GM10248 (cell line): ENCODE measurements around the gene OPN4.

Experiments
- CTCF ChIA-PET: fragments of 300-600 bp; sonication (Branson Sonifier 250); formaldehyde crosslinking; extraction: SDS; loops from one replicate; lab custom pipeline; 2021; ENCODE audit warnings: antibody characterized with exemption; lab: Yijun Ruan, JAX
- POLR2A ChIA-PET: fragments of 350-650 bp; sonication (Branson Sonifier 250); formaldehyde crosslinking; extraction: SDS; loops from one replicate; lab custom pipeline; 2020; ENCODE audit warnings: antibody characterized with exemption; lab: Yijun Ruan, JAX
- DNase-seq: peaks from one replicate; pipeline ENCODE4 v3.0.0; 2012; ENCODE audit errors: extremely low spot score
- CTCF ChIP-seq: IDR thresholded peaks from 2 replicates; pipeline ENCODE4 v1.5.1; 2012; ENCODE audit warnings: mild to moderate bottlenecking, low read depth; ENCODE audit errors: extremely low read depth, missing control alignments, control extremely low read depth

Gene OPN4

GRCh38 chr10:86646933-86647332 is 7.4 kb upstream of the OPN4 start:
- ChIA-PET CTCF (no interaction called here), POLR2A (no interaction called here)
- TF ChIP-seq CTCF = no peak
- no peak for DNase-seq

DNA sequence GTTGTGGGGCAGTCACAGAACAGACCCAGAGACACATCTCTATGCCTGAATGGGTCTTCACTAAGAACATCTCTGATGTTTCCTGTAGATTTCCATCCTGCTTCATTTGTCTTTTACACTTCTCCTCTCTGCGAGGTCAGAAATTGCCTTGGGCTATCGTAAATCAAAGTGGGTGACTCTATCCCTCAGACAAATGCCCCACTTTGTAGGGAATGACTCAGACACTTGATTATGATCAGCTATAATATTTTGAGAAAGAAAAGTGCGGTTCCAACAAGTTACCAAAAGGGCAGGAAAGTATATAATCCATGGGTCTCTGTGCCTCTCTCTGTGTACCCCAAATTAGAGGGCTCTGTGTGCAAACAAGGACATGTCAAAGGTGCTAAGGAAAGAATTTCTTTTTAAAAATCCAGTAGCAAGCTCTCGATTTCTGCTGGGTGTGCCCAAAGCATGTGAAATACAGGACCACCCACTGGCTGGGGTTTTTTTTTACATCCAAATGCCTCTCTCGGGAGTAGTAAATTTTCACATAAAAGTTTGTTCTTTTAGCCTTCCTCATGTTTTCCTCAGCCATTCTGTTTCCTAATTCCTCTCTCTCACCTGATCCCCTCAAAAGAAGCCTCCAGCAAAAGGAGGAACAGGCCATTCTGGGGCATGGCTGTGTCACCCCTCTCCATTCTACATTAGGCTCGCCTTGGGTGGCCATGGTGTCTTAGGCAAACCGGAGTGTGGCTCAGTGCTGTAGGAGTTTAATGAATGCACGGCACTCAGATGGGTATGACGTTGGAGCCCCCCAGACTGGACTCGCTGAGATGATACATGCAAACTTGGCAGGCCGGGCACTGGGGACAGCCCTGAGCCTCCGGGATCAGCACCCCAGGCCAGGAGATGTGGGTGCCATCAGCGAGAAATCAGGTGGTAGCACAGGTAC is 6.3 kb upstream of the OPN4 start:
- TF ChIP-seq CTCF = no peak
- ChIA-PET CTCF (no interaction called here), POLR2A (no interaction called here)
- DNase-seq = no peak

GRCh38 chr10:86648704-86649427 is 5.5 kb upstream of the OPN4 start:
- DNase-seq = no peak
- no peak for TF ChIP-seq CTCF
- POLR2A ChIA-PET = no interaction called here
- CTCF ChIA-PET = no interaction called here

GRCh38 chr10:86649471-86650150 is 4.7 kb upstream of the OPN4 start:
- no peak for DNase-seq
- TF ChIP-seq CTCF = no peak
- CTCF ChIA-PET = no interaction called here
- POLR2A ChIA-PET = no interaction called here

GRCh38 chr10:86650151-86650550 is 4.2 kb upstream of the OPN4 start:
- ChIA-PET CTCF (no interaction called here), POLR2A (no interaction called here)
- no peak for TF ChIP-seq CTCF
- no peak for DNase-seq

DNA sequence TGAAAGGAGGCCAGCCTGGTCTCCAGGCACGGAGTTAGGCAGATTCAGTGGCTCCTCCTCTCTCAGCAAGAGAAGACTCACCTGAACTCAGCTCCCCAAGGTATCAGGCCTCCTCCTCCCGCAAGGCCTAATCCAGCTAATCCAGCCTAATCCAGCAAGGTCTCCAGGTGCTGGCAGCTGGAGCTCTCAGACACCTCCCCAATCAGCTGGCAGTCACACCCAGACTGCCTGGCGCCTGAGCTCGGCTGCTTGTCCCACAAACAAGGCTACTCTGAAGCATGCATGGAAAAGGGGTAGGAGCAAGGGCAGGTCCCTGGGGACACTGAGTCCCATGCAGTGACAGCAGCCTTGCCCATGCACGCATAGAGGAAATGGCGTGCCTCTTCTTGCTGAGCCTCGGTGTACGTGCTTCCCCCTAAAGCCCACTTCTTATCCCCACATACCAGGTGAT is 3.3 kb upstream of the OPN4 start:
- POLR2A ChIA-PET = no interaction called here
- CTCF ChIA-PET = no interaction called here
- no peak for TF ChIP-seq CTCF
- DNase-seq = no peak
